K562 (cell line): ENCODE data around the gene RANBP3. TPM values are rescaled to one million over a fixed set of nuclear protein-coding genes. Genes with fewer than 3 reads are reported as not detected.

Source experiments
- BRF2 ChIP-seq: IDR thresholded peaks from 3 replicates; pipeline ENCODE4 v1.6.1; 2011; ENCODE audit warnings: borderline replicate concordance, mild to moderate bottlenecking; ENCODE audit not compliant: insufficient read length, insufficient read depth
- KDM2B ChIP-seq: fragments of 250-450 bp; sonication (Bioruptor Pico); IDR thresholded peaks from 2 replicates; pipeline ENCODE4 v1.8.0; 2021; ENCODE audit warnings: mild to moderate bottlenecking, moderate library complexity
- KLF1 ChIP-seq: fragments of 450-650 bp; IDR thresholded peaks from 2 replicates; pipeline ENCODE4 v1.6.1; 2016; ENCODE audit warnings: missing genetic modification characterization, missing compliant biosample characterization
- MEIS2 ChIP-seq: fragments of 450-650 bp; IDR thresholded peaks from 2 replicates; pipeline ENCODE4 v1.6.1; 2014; ENCODE audit warnings: mild to moderate bottlenecking; ENCODE audit not compliant: partially characterized antibody
- NR2C1 ChIP-seq, 2 experiments: fragments of 450-650 bp; IDR thresholded peaks; 2 replicates each; pipeline ENCODE4 v1.6.1; 2017; ENCODE audit warnings: mild to moderate bottlenecking in 2 of 2, antibody characterized with exemption in 1 of 2, inconsistent platforms in 1 of 2, missing compliant biosample characterization in 1 of 2, missing genetic modification characterization in 1 of 2
- PCBP2 ChIP-seq: fragments of 200-400 bp; formaldehyde crosslinking; IDR thresholded peaks from 2 replicates; pipeline ENCODE4 v1.6.1; 2018; ENCODE audit warnings: low read length, low read depth, mild to moderate bottlenecking, moderate library complexity; ENCODE audit not compliant: poor library complexity, severe bottlenecking
- PHB ChIP-seq: fragments of 250-450 bp; sonication (Bioruptor Pico); IDR thresholded peaks from 2 replicates; pipeline ENCODE4 v1.5.0; 2021
- PML ChIP-seq: IDR thresholded peaks from 2 replicates; pipeline ENCODE4 v1.6.1; 2012; ENCODE audit warnings: low read length, inconsistent platforms
- PRMT5 ChIP-seq: sonication (generic); formaldehyde crosslinking; IDR thresholded peaks from 2 replicates; pipeline ENCODE4 v1.5.0; 2020; ENCODE audit warnings: missing genetic modification reagents
- RBM14 ChIP-seq: fragments of 200-400 bp; formaldehyde crosslinking; IDR thresholded peaks from 2 replicates; pipeline ENCODE4 v1.6.1; 2018; ENCODE audit warnings: low read depth, mild to moderate bottlenecking, low read length, moderate library complexity, borderline replicate concordance; ENCODE audit not compliant: insufficient read depth
- RFX1 ChIP-seq: fragments of 450-650 bp; IDR thresholded peaks from 2 replicates; pipeline ENCODE4 v1.6.1; 2016; ENCODE audit warnings: mild to moderate bottlenecking, moderate library complexity
- SP1 ChIP-seq: sonication (generic); formaldehyde crosslinking; IDR thresholded peaks from 2 replicates; pipeline ENCODE4 v1.8.1; 2022; ENCODE audit warnings: mild to moderate bottlenecking, missing genetic modification reagents
- SRSF3 ChIP-seq: fragments of 200-400 bp; formaldehyde crosslinking; IDR thresholded peaks from 2 replicates; pipeline ENCODE4 v1.6.1; 2016; ENCODE audit warnings: mild to moderate bottlenecking, low read length, moderate library complexity; ENCODE audit not compliant: insufficient read depth
- SRSF9 ChIP-seq: fragments of 200-400 bp; formaldehyde crosslinking; IDR thresholded peaks from 2 replicates; pipeline ENCODE4 v1.6.1; 2017; ENCODE audit warnings: low read depth, low read length, borderline replicate concordance
- TAL1 ChIP-seq: fragments of 450-650 bp; IDR thresholded peaks from 2 replicates; pipeline ENCODE4 v1.6.1; 2016; ENCODE audit warnings: mild to moderate bottlenecking
- TCFL5 ChIP-seq: fragments of 250-450 bp; sonication (Bioruptor Pico); conservative IDR thresholded peaks from 2 replicates; pipeline ENCODE4 v1.6.1; 2021; ENCODE audit warnings: mild to moderate bottlenecking, moderate library complexity, matching md5 sums
- TFAM ChIP-seq: fragments of 250-450 bp; sonication (Bioruptor Pico); conservative IDR thresholded peaks from 2 replicates; pipeline ENCODE4 v1.5.0; 2021; ENCODE audit warnings: mild to moderate bottlenecking, moderate library complexity
- VEZF1 ChIP-seq: fragments of 200-800 bp; sonication (Bioruptor generic); IDR thresholded peaks from 2 replicates; pipeline ENCODE4 v1.6.1; 2017; ENCODE audit warnings: missing genetic modification characterization, missing compliant biosample characterization
- ZBTB2 ChIP-seq: fragments of 450-650 bp; IDR thresholded peaks from 2 replicates; pipeline ENCODE4 v1.6.1; 2016; ENCODE audit warnings: antibody characterized with exemption
- ZBTB5 ChIP-seq: fragments of 450-650 bp; IDR thresholded peaks from 2 replicates; pipeline ENCODE4 v1.6.1; 2017; ENCODE audit warnings: antibody characterized with exemption
- ZNF133 ChIP-seq: fragments of 250-450 bp; sonication (Bioruptor Pico); IDR thresholded peaks from 2 replicates; pipeline ENCODE4 v1.4.0; 2020; ENCODE audit warnings: mild to moderate bottlenecking
- ZNF197 ChIP-seq: fragments of 200-800 bp; sonication (Bioruptor generic); IDR thresholded peaks from 2 replicates; pipeline ENCODE4 v1.6.1; 2016; ENCODE audit warnings: low read depth, missing genetic modification characterization, missing compliant biosample characterization
- ZNF354B ChIP-seq: fragments of 250-450 bp; sonication (Bioruptor Pico); IDR thresholded peaks from 2 replicates; pipeline ENCODE4 v1.4.0; 2020
- ZNF41 ChIP-seq: fragments of 250-450 bp; sonication (Bioruptor Pico); conservative IDR thresholded peaks from 2 replicates; pipeline ENCODE4 v1.4.0; 2020; ENCODE audit warnings: mild to moderate bottlenecking
- polyA plus RNA-seq, 8 experiments: library from polyadenylated mRNA; depleted of rRNA in 4 of 8; stranded (reverse) in 5 of 8; unstranded in 3 of 8; fragments of >200 nt; fragmentation: Nextera tagmentation in 2 of 8; fragmentation: Illumina TruSeq in 1 of 8; extraction: Ambion mirVana in 2 of 8; extraction: Trizol in 1 of 8; gene quantifications; 2 replicates each; pipeline versions ENCODE4 v1.2.1 to v1.2.3, GENCODE V29; 2011 to 2014; ENCODE audit warnings: inconsistent platforms in 1 of 8, missing spikeins in 1 of 8
- total RNA-seq, 7 experiments: library from RNA; depleted of rRNA in 6 of 7; stranded (reverse); fragments of >200 nt in 6 of 7; fragmentation: Illumina TruSeq in 2 of 7; extraction: Trizol in 2 of 7; gene quantifications; 2 replicates each; pipeline versions ENCODE4 v1.2.1 to v1.2.3, GENCODE V29; 2011 to 2021; ENCODE audit warnings: low replicate concordance in 1 of 7

The RANBP3 gene
- total and polyA plus RNA-seq, 9 of the 15 experiments (the other 6 are each of a cell fraction or from before 2014, with no cell fraction given), result 0.90 to 95.1 (median 63.2) TPM

- no peak for TF ChIP-seq RBM14
- no peak for TF ChIP-seq KDM2B (CRISPR knock-in tag)
- no peak for TF ChIP-seq KLF1
- no peak for TF ChIP-seq TFAM
- TF ChIP-seq TCFL5, result no peak
- TF ChIP-seq TAL1, result no peak
- TF ChIP-seq ZNF41 (CRISPR knock-in tag), result no peak
- TF ChIP-seq ZNF133 (CRISPR knock-in tag), result no peak
- TF ChIP-seq ZBTB5, result no peak
- no peak for TF ChIP-seq PRMT5 (CRISPR knock-in tag)
- peak; percentile 99 for TF ChIP-seq ZBTB2
- TF ChIP-seq BRF2, result no peak
- TF ChIP-seq SP1 (CRISPR knock-in tag), result no peak; the same call in 1 of the 2 replicates
- no peak for TF ChIP-seq NR2C1 (IDR thresholded peaks at IDR 0.05)
- TF ChIP-seq NR2C1 (tag; IDR thresholded peaks at IDR 0.05), result no peak
- TF ChIP-seq VEZF1, result peak; percentile 70
- TF ChIP-seq MEIS2, result peak; percentile 99
- TF ChIP-seq RFX1, result no peak
- TF ChIP-seq SRSF9, result no peak
- TF ChIP-seq PHB (CRISPR knock-in tag), result no peak
- TF ChIP-seq ZNF354B (CRISPR knock-in tag), result no peak
- no peak for TF ChIP-seq PML
- no peak for TF ChIP-seq ZNF197 (CRISPR knock-in tag)
- no peak for TF ChIP-seq PCBP2
- no peak for TF ChIP-seq SRSF3
These were observed at the start of gene RANBP3 (continued) for GRCh38 chr19:5977785-5978605.
